ENCODE results near the gene AGK. TPM values are rescaled to one million over a fixed set of nuclear protein-coding genes. Genes with fewer than 3 reads are reported as not detected.

The AGK gene
- polyA plus RNA-seq, 6 donors from 2014 or later: 16.5 to 25.1 (median 18.1) TPM

DNA sequence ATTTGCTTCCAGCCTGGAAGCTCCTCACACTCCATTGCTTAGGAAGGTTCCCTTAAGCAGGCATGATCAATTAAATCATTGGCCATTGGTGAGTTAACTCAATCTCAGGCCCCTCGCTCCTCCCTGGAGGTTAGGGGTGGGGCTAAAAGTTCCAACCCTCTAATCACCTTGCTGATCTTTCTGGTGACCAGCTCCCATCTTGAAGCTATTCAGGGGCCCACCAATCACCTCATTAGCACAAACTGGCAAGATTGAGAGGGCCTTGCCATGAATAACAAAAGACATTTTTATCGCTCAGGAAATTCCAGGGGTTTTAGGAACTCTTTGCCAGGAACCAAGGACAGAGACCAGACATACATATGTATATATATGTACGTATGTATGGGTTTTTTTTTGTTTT is 58.4 kb downstream of the AGK start:
- Mint-ChIP-seq H3K27me3 (no peaks in the 10 kb centered on the region), H3K4me3 (no peak overlapping the region), H3K9me3 (no peaks in the 10 kb centered on the region), H3K36me3 (peaks cover 8 to 37% of the 10 kb centered on the region in 2 donors), H3K4me1 (no peaks in the 10 kb centered on the region), H3K27ac (peak overlapping the region in 1 of 6 donors; percentile 47)
- DNase-seq (no peak), ATAC-seq (ENCODE audit: low read depth in 2 of 2) (no peak)

- ATAC-seq (ENCODE audit: low read depth in 2 of 2): no peak
- H3K4me1 Mint-ChIP-seq: no peaks in the 10 kb centered on the region
- DNase-seq: no peak
- H3K36me3 Mint-ChIP-seq: peaks cover 13 to 41% of the 10 kb centered on the region in 2 donors
- H3K9me3 Mint-ChIP-seq: no peaks in the 10 kb centered on the region
- no peak overlapping the region for H3K4me3 Mint-ChIP-seq
- H3K27me3 Mint-ChIP-seq: no peaks in the 10 kb centered on the region
- no peak overlapping the region for H3K27ac Mint-ChIP-seq
Measured at GRCh38 chr7:141610671-141611070, 59.5 kb downstream of the AGK start.

DNA sequence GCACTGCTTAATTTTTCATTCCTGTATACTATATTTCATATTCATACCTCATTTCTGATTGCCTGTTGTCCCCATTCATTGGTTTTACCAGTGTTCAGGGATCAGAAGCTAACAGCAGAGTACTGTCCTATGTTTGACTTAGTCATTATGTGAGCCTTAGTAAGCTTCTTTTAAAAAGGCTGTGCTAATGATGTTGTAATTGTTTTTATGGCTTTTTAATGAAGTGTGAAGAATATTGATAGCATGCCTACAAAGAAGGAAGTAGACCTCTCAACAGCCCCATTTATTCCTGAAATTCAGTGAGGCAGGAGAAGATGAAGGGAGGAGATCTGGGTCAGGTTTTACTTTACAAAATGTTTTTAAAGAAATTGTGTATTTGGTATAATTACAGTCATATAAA is 61.7 kb downstream of the AGK start:
- peak overlapping the region in 1 of 8 donors; percentile 29 for H3K4me3 Mint-ChIP-seq
- peaks cover 18 to 33% of the 10 kb centered on the region in 2 donors for H3K36me3 Mint-ChIP-seq
- ATAC-seq (ENCODE audit: low read depth in 2 of 2): no peak

DNA sequence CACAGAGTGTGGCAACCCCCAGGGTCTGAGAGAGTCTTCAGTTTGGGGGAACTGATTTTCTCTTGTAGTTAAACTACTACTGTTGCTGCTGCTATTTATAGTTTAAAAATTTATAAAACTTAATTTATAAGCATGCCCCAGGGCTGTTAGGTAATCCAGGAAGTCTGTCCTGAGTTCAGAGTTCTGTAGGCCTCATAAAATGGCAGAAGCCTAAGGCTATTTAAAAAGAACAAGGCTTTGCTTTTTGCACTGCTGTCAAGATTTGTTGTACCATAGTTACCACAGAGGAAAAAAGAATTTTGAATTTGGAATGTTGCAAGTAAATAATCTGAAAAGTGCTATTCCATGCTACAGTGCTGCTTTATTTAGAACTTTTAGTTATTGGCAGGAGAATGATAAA is 66.1 kb downstream of the AGK start:
- peaks cover 0 to 5% (median 0%) of the 10 kb centered on the region in 3 donors for H3K4me1 Mint-ChIP-seq
- DNase-seq: no peak
- no peaks in the 10 kb centered on the region for H3K9me3 Mint-ChIP-seq
- H3K27ac Mint-ChIP-seq: no peak overlapping the region
- no peaks in the 10 kb centered on the region for H3K27me3 Mint-ChIP-seq
- no peak for ATAC-seq (ENCODE audit: low read depth in 2 of 2)
- H3K4me3 Mint-ChIP-seq: no peak overlapping the region
- H3K36me3 Mint-ChIP-seq: peaks cover 17 to 36% of the 10 kb centered on the region in 2 donors

More for the DNA sequence above, 61.7 kb downstream of the AGK start:
- Mint-ChIP-seq H3K27ac (no peak overlapping the region), H3K4me1 (no peaks in the 10 kb centered on the region), H3K27me3 (no peaks in the 10 kb centered on the region), H3K9me3 (no peaks in the 10 kb centered on the region)
- no peak for DNase-seq

GRCh38 chr7:141619745-141620144 is 68.5 kb downstream of the AGK start:
- Mint-ChIP-seq H3K9me3 (no peaks in the 10 kb centered on the region), H3K27ac (no peak overlapping the region), H3K36me3 (peaks cover 38 to 49% of the 10 kb centered on the region in 2 donors), H3K4me1 (peaks cover 0 to 5% (median 0%) of the 10 kb centered on the region in 3 donors), H3K4me3 (no peak overlapping the region), H3K27me3 (no peaks in the 10 kb centered on the region)
- no peak for ATAC-seq (ENCODE audit: low read depth in 2 of 2)
- DNase-seq: no peak

DNA sequence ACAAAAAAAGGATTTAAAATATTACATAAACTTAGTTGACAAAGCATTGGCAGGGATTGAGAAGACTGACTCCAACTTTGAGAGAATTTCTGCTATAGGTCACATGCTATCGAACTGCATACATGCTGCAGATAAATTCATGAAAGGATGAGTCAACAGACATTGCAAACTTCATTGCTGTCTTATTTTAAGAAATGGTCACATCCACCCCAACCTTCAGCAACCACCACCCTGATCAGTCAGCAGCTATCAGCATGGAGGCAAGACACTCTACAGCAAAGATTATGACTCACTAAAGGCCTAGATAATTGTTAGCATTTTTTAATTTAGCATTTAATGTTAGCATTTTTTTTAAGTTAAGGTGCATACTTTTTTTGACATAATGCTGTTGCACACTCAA is 73.6 kb downstream of the AGK start:
- peaks cover 34 to 48% of the 10 kb centered on the region in 2 donors for H3K36me3 Mint-ChIP-seq
- no peak for ATAC-seq (ENCODE audit: low read depth in 2 of 2)
- H3K4me3 Mint-ChIP-seq: no peak overlapping the region
- H3K9me3 Mint-ChIP-seq: no peaks in the 10 kb centered on the region
- H3K27ac Mint-ChIP-seq: no peak overlapping the region
- H3K27me3 Mint-ChIP-seq: no peaks in the 10 kb centered on the region
- no peak for DNase-seq
- peaks cover 0 to 5% (median 0%) of the 10 kb centered on the region in 3 donors for H3K4me1 Mint-ChIP-seq

- ATAC-seq (ENCODE audit: low read depth in 2 of 2): no peak
- Mint-ChIP-seq H3K36me3 (peaks cover 8 to 23% of the 10 kb centered on the region in 2 donors), H3K27me3 (no peaks in the 10 kb centered on the region), H3K4me1 (no peaks in the 10 kb centered on the region), H3K27ac (no peak overlapping the region), H3K4me3 (no peak overlapping the region), H3K9me3 (no peaks in the 10 kb centered on the region)
- no peak for DNase-seq
Measured at GRCh38 chr7:141630621-141631020, 79.4 kb downstream of the AGK start.

DNA sequence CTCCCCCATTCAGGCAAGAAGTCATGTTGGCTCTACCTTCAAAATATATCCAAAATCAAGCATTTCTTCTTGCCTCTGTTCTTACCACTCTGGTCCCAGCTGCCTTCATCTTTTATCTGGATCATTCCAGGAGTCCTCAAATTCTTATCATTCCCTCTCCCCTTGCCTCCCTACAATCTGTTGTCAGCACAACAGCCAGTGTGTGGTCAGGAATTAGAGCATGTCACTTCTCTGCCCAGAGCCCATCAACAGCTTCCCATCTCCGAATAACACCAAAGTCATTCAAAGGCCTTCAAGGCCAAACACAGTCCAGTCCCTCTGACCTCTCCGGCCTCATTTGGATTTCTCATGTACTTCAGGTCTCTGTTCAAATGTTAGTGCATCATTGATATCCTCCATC is 80.3 kb downstream of the AGK start:
- DNase-seq: no peak
- Mint-ChIP-seq H3K4me1 (no peaks in the 10 kb centered on the region), H3K27me3 (no peaks in the 10 kb centered on the region), H3K4me3 (no peak overlapping the region), H3K9me3 (no peaks in the 10 kb centered on the region), H3K36me3 (peaks cover 5 to 21% of the 10 kb centered on the region in 2 donors), H3K27ac (peak overlapping the region in 1 of 6 donors; percentile 91)
- ATAC-seq (ENCODE audit: low read depth in 2 of 2): no peak

GRCh38 chr7:141634065-141634464 is 82.9 kb downstream of the AGK start:
- no peak overlapping the region for H3K27ac Mint-ChIP-seq
- peaks cover 19 to 20% of the 10 kb centered on the region in 2 donors for H3K36me3 Mint-ChIP-seq
- no peak overlapping the region for H3K4me3 Mint-ChIP-seq
- ATAC-seq (ENCODE audit: low read depth in 2 of 2): no peak
- no peaks in the 10 kb centered on the region for H3K9me3 Mint-ChIP-seq
- no peaks in the 10 kb centered on the region for H3K27me3 Mint-ChIP-seq
- H3K4me1 Mint-ChIP-seq: peaks cover 0 to 3% (median 0%) of the 10 kb centered on the region in 3 donors
- no peak for DNase-seq

DNA sequence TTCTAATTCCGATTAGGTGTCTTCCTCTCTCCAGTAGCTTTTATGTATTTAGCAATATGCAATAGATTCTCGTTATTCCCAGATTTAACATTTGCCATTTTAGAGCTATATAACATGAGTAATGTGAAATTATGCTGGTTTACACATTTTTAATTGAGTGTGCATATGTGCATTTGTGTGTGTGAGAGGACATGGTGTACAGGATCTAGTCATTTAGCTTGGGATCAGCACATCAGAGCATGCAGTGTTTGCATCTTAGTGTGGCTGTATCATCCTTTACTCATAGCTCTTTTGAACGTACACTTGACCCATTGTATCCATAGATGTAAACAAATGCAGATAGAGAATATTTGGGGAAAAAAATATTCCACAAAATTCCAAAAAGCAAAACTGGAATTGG is 84.8 kb downstream of the AGK start:
- ATAC-seq (ENCODE audit: low read depth in 2 of 2): no peak
- H3K9me3 Mint-ChIP-seq: no peaks in the 10 kb centered on the region
- peaks cover 0 to 9% (median 0%) of the 10 kb centered on the region in 3 donors for H3K4me1 Mint-ChIP-seq
- no peak for DNase-seq
- no peaks in the 10 kb centered on the region for H3K27me3 Mint-ChIP-seq
- H3K4me3 Mint-ChIP-seq: no peak overlapping the region
- no peak overlapping the region for H3K27ac Mint-ChIP-seq
- peaks cover 9 to 31% of the 10 kb centered on the region in 2 donors for H3K36me3 Mint-ChIP-seq

DNA sequence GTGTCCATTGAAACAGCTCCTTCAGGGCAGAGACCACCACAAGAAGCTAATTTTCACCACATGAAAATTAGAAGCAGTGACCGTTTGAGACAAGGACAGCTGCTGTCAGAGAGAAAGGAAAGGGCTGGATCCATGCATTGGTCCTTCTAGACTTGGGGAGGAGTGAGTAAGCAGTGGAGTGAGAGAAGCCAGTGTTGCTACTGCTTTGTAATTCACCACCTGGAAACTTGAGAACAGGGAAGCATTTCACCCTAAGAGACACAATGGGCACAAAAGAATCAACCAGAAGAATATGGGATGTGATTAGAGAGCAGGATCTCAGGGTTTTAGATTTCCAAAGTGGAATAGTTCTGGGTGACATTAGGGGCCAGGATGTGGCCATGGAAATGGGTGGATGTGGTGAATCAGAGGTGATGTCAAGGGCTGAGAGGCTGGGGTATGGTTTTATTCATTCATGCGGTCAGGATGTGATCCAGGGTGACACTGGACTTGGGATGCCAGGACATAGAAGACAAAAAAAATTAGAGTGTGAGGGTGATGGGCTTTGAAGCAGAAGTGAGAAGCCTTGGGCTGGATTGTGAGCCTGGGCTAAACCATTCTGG is 89.1 kb downstream of the AGK start:
- Mint-ChIP-seq H3K36me3 (peaks cover 0 to 26% of the 10 kb centered on the region in 2 donors), H3K27ac (peak overlapping the region in 2 of 6 donors; percentile 12 to 28), H3K4me3 (no peak overlapping the region)

GRCh38 chr7:141641876-141642275 is 90.7 kb downstream of the AGK start:
- H3K27me3 Mint-ChIP-seq: no peaks in the 10 kb centered on the region
- no peaks in the 10 kb centered on the region for H3K9me3 Mint-ChIP-seq
- ATAC-seq (ENCODE audit: low read depth in 2 of 2): no peak
- H3K27ac Mint-ChIP-seq: peak overlapping the region in 1 of 6 donors; percentile 22
- no peak overlapping the region for H3K4me3 Mint-ChIP-seq
- no peak for DNase-seq
- H3K4me1 Mint-ChIP-seq: peaks cover 0 to 10% (median 0%) of the 10 kb centered on the region in 3 donors
- H3K36me3 Mint-ChIP-seq: peaks cover 0 to 26% of the 10 kb centered on the region in 2 donors

More for the DNA sequence above, 89.1 kb downstream of the AGK start:
- Mint-ChIP-seq H3K9me3 (no peaks in the 10 kb centered on the region), H3K27me3 (no peaks in the 10 kb centered on the region), H3K4me1 (peaks cover 0 to 9% (median 0%) of the 10 kb centered on the region in 3 donors)
- ATAC-seq (ENCODE audit: low read depth in 2 of 2) (no peak), DNase-seq (no peak)

DNA sequence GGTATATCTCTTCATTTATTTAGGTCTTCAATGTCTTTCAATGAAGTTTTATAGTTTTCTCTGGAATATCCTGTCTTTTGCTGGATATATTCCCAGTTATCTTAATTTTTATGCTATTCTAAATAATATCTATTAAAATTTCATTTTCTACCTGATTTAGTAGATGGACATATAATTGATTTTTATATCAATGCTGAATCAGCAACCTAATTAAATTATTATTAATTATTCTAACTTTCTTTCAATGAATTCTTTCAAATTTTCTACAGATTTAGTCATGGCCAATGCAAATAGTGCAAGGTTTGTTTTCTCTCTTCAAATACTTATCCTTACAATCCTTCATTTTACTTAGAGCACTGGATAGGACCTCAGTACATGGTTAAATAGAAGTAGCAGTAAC is 94.0 kb downstream of the AGK start:
- Mint-ChIP-seq H3K27ac (no peak overlapping the region), H3K4me3 (no peak overlapping the region), H3K27me3 (no peaks in the 10 kb centered on the region), H3K36me3 (peaks cover 0 to 6% of the 10 kb centered on the region in 2 donors), H3K9me3 (no peaks in the 10 kb centered on the region), H3K4me1 (peaks cover 7 to 19% (median 14%) of the 10 kb centered on the region in 3 donors)
- DNase-seq (no peak), ATAC-seq (ENCODE audit: low read depth in 2 of 2) (no peak)

DNA sequence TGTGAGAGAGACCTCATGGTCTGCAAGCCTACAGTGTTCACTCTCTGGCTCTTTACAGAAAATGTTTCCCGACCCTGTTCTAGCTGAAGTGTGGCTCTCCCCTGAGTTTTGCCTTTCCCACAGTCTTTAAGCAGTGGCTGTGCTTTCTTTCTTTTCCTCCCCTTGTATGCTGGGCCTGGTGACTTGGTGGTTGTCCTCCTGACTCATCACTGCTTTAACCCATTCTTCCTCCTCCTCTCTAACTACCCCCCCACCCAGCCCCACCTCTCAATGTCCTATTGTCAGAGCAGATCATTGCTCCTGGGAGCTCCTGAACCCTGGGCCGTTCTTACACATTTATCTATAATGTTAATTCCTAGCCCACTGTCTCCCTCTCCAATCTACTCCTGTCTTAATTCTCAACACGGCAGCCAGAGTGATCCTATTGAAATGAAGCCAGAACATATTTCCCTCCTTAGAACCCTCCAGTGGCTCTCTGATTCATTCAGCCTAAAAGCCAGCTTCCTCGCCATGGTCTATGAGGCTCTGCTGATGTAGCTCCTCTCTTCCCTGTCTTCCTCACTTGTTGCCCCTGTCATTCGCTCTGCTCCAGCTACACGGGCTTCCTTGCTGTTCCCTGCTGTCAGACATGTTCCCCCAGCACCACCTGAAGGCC is 95.7 kb downstream of the AGK start:
- Mint-ChIP-seq H3K27me3 (no peaks in the 10 kb centered on the region), H3K36me3 (no peaks in the 10 kb centered on the region), H3K9me3 (no peaks in the 10 kb centered on the region), H3K27ac (peak overlapping the region in 4 of 6 donors; percentile 7 to 84 (median 32)), H3K4me3 (peak overlapping the region in 1 of 8 donors; percentile 22), H3K4me1 (peaks cover 8 to 15% (median 14%) of the 10 kb centered on the region in 3 donors)
- no peak for DNase-seq
- no peak for ATAC-seq (ENCODE audit: low read depth in 2 of 2)
